ENCODE measurements around the gene AGPAT2.

DNA sequence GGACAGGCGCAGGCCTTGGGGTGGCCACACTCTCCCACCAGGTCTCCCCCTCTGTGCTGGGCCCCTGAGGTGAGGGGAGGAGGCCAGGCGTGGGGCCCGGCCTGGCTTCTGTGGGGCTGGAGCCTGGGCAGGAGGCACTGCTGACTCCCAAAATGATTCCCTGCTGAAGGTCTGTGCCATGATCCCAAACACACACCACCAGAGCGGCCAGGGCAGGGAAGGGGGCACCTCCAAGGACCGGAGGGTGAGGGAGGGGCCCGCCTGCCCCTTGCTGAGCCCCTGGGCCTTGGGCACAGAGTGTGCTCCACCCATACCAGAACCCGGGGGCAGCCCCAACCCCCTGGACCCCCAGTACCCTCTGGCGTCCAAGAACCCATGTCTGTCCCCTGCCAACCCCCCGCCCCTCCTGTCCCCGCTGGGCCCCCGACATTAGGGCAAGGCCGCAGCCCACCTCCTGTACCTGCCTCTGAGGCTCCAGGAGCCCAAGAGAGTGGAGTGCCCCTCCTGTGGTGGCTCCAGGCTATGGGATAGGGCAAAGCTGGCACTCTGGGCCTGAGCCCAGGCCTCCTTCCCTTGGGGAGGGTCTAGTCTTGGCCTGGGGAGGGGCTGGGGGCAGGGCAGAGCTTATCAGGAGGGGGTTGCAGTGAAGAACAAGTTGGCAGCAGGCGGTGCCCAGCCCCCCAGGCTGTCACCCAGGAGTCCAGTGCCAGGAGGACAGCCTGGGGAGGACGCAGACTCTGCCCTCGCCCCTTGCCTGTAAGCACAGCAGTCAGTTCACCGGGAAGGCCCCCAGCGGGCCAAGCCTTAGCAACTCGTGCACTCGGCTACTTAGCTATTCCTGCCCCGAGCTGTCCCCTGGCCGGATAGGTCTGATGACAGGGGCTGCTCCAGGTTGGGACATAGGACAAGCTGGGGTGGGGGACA lies 27.1 kb downstream of the AGPAT2 start:
- TF ChIP-seq YY1 (IDR thresholded peaks at IDR 0.05; ENCODE audit: low read depth): no peak
- no peak for TF ChIP-seq REST (IDR thresholded peaks at IDR 0.05; ENCODE audit: low read depth, low read length)
- TF ChIP-seq, protein P1, sequence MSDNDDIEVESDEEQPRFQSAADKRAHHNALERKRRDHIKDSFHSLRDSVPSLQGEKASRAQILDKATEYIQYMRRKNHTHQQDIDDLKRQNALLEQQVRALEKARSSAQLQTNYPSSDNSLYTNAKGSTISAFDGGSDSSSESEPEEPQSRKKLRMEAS (IDR thresholded peaks at IDR 0.05; ENCODE audit: low read depth): no peak
- TF ChIP-seq, protein P2, sequence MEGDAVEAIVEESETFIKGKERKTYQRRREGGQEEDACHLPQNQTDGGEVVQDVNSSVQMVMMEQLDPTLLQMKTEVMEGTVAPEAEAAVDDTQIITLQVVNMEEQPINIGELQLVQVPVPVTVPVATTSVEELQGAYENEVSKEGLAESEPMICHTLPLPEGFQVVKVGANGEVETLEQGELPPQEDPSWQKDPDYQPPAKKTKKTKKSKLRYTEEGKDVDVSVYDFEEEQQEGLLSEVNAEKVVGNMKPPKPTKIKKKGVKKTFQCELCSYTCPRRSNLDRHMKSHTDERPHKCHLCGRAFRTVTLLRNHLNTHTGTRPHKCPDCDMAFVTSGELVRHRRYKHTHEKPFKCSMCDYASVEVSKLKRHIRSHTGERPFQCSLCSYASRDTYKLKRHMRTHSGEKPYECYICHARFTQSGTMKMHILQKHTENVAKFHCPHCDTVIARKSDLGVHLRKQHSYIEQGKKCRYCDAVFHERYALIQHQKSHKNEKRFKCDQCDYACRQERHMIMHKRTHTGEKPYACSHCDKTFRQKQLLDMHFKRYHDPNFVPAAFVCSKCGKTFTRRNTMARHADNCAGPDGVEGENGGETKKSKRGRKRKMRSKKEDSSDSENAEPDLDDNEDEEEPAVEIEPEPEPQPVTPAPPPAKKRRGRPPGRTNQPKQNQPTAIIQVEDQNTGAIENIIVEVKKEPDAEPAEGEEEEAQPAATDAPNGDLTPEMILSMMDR (IDR thresholded peaks at IDR 0.05): no peak
- no peak for TF ChIP-seq JUND (IDR thresholded peaks at IDR 0.05)
- no peak for TF ChIP-seq MXI1 (IDR thresholded peaks at IDR 0.05; ENCODE audit: low read depth, low read length)
- no peak for TF ChIP-seq EZH2phosphoT487 (IDR thresholded peaks at IDR 0.05; ENCODE audit: borderline replicate concordance, low read depth)
- TF ChIP-seq TAF1 (IDR thresholded peaks at IDR 0.05; ENCODE audit: borderline replicate concordance, low read depth, low read length): no peak
